Mesenchymal stem cell (in vitro differentiated cells and primary cell): ENCODE results near the gene PFDN1.

ENCODE experiments used
- DNase-seq: peaks from one replicate; pipeline ENCODE4 v3.0.0-alpha.2; 2013
- H2AFZ ChIP-seq: one replicate; pipeline ENCODE4 v1.6.1; 2013; ENCODE audit warnings: low read depth, mild to moderate bottlenecking, control low read depth, inconsistent platforms, low read length, moderate library complexity
- H2AK5ac ChIP-seq: 2 replicates; pipeline ENCODE4 v1.6.1; 2013; ENCODE audit warnings: low read length, moderate library complexity, mild to moderate bottlenecking, inconsistent platforms; ENCODE audit not compliant: severe bottlenecking
- H2BK120ac ChIP-seq: one replicate; pipeline ENCODE4 v1.6.1; 2013; ENCODE audit warnings: low read depth, mild to moderate bottlenecking, inconsistent platforms, low read length, moderate library complexity
- H2BK12ac ChIP-seq, 2 experiments: one replicate each; pipeline ENCODE4 v1.6.1; 2013; ENCODE audit warnings: inconsistent platforms in 2 of 2, low read length in 2 of 2, mild to moderate bottlenecking in 2 of 2, moderate library complexity in 2 of 2, control low read depth in 1 of 2
- H2BK15ac ChIP-seq: one replicate; pipeline ENCODE4 v1.6.1; 2013; ENCODE audit warnings: mild to moderate bottlenecking, low read depth, inconsistent platforms; ENCODE audit not compliant: poor library complexity, severe bottlenecking
- H2BK5ac ChIP-seq: 2 replicates; pipeline ENCODE4 v1.6.1; 2013; ENCODE audit warnings: low read depth, mild to moderate bottlenecking, low read length, control low read depth, inconsistent platforms; ENCODE audit not compliant: poor library complexity, severe bottlenecking
- H3K14ac ChIP-seq, 2 experiments: one replicate each; pipeline ENCODE4 v1.6.1; 2013; ENCODE audit warnings: inconsistent platforms in 2 of 2, low read length in 2 of 2, control low read depth in 1 of 2, mild to moderate bottlenecking in 1 of 2, moderate library complexity in 1 of 2
- H3K18ac ChIP-seq, 2 experiments: one replicate each; pipeline ENCODE4 v1.6.1; 2013; ENCODE audit warnings: inconsistent platforms in 2 of 2, low read length in 2 of 2, control low read depth in 1 of 2, low read depth in 1 of 2, mild to moderate bottlenecking in 1 of 2
- H3K23ac ChIP-seq, 2 experiments: one replicate each; pipeline ENCODE4 v1.6.1; 2013; ENCODE audit warnings: inconsistent platforms in 2 of 2, low read length in 2 of 2, mild to moderate bottlenecking in 2 of 2, moderate library complexity in 2 of 2, control low read depth in 1 of 2
- H3K27ac ChIP-seq: 2 replicates; pipeline ENCODE4 v1.5.1; 2013; ENCODE audit warnings: mild to moderate bottlenecking, moderate library complexity, low read length, control low read depth, inconsistent platforms; ENCODE audit not compliant: poor library complexity, severe bottlenecking
- H3K27me3 ChIP-seq, 2 experiments: 2 replicates each; pipeline versions ENCODE4 v1.6.1 to v1.7.0; 2013; ENCODE audit warnings: low read length in 2 of 2, mild to moderate bottlenecking in 2 of 2, moderate library complexity in 2 of 2, control low read depth in 1 of 2, inconsistent platforms in 1 of 2; ENCODE audit not compliant: control insufficient read depth in 1 of 2, insufficient read depth in 1 of 2
- H3K36me3 ChIP-seq, 2 experiments: 2 replicates each; pipeline versions ENCODE4 v1.6.1 to v1.7.0; 2013; ENCODE audit warnings: low read length in 2 of 2, control low read depth in 1 of 2, inconsistent platforms in 1 of 2, low read depth in 1 of 2, mild to moderate bottlenecking in 1 of 2; ENCODE audit not compliant: insufficient read depth in 2 of 2, control insufficient read depth in 1 of 2
- H3K4ac ChIP-seq, 2 experiments: one replicate each; pipeline ENCODE4 v1.6.1; 2013; ENCODE audit warnings: inconsistent platforms in 2 of 2, low read length in 2 of 2, mild to moderate bottlenecking in 2 of 2, moderate library complexity in 2 of 2, control low read depth in 1 of 2, low read depth in 1 of 2
- H3K4me1 ChIP-seq: 2 replicates; pipeline ENCODE4 v1.6.1; 2013; ENCODE audit warnings: low read depth, low read length, control low read depth; ENCODE audit not compliant: control insufficient read depth, insufficient read depth
- H3K4me2 ChIP-seq: 2 replicates; pipeline ENCODE4 v1.6.1; 2013; ENCODE audit warnings: low read length, mild to moderate bottlenecking, inconsistent platforms; ENCODE audit not compliant: poor library complexity, severe bottlenecking
- H3K4me3 ChIP-seq, 2 experiments: 2 replicates each; pipeline versions ENCODE4 v1.5.1 to v1.7.0; 2013; ENCODE audit warnings: low read length in 2 of 2, mild to moderate bottlenecking in 2 of 2, control low read depth in 1 of 2, low read depth in 1 of 2; ENCODE audit not compliant: insufficient read depth in 1 of 2
- H3K79me1 ChIP-seq: replicated peaks from 2 replicates; pipeline ENCODE4 v1.6.1; 2013; ENCODE audit warnings: mild to moderate bottlenecking, control low read depth, low read length, inconsistent platforms; ENCODE audit not compliant: poor library complexity, severe bottlenecking
- H3K9ac ChIP-seq: 2 replicates; pipeline ENCODE4 v1.7.0; 2013; ENCODE audit warnings: mild to moderate bottlenecking, low read length, moderate library complexity
- H3K9me3 ChIP-seq: 2 replicates; pipeline ENCODE4 v1.7.0; 2013; ENCODE audit warnings: mild to moderate bottlenecking, low read length; ENCODE audit not compliant: control insufficient read depth
- H4K8ac ChIP-seq: one replicate; pipeline ENCODE4 v1.6.1; 2013; ENCODE audit warnings: inconsistent platforms, mild to moderate bottlenecking, low read length, moderate library complexity
- H4K91ac ChIP-seq: one replicate; pipeline ENCODE4 v1.6.1; 2013; ENCODE audit warnings: mild to moderate bottlenecking, low read length, inconsistent platforms
- WGBS: methylation state at CpG from one replicate; pipeline ENCODE4 v1.1.7; 2013; ENCODE audit warnings: mixed read lengths; 5-methylcytosine and 5-hydroxymethylcytosine counted together

Gene PFDN1

GRCh38 chr5:140266471-140267200 lies 36.3 kb downstream of the PFDN1 start:
- Histone ChIP-seq H3K79me1 (peaks cover 18% of the 10 kb centered on the region), H3K14ac (no peak overlapping the region), H3K4me2 (no peak overlapping the region), H3K4me3 (no peak overlapping the region), H3K27ac (no peak overlapping the region), H3K4me1 (peaks cover 2% of the 10 kb centered on the region), H2BK15ac (no peak overlapping the region), H3K23ac (no peak overlapping the region), H2BK5ac (no peak overlapping the region), H4K8ac (no peak overlapping the region), H3K18ac (no peak overlapping the region), H4K91ac (no peak overlapping the region), H3K9me3 (no peaks in the 10 kb centered on the region), H2BK120ac (no peak overlapping the region), H3K4ac (no peak overlapping the region), H3K27me3 (no peaks in the 10 kb centered on the region), H3K36me3 (peaks cover 3 to 20% of the 10 kb centered on the region in 2 experiments), H2AFZ (no peak overlapping the region), H2BK12ac (no peak overlapping the region), H2AK5ac (no peak overlapping the region), H3K9ac (no peak overlapping the region)
- DNase-seq: no peak
- 96% methylated on average over 5 of the region's 6 CpGs for WGBS

- H2AK5ac ChIP-seq: no peak overlapping the region
- peaks cover 3 to 17% of the 10 kb centered on the region in 2 experiments for H3K36me3 ChIP-seq
- no peak overlapping the region for H3K18ac ChIP-seq
- H4K91ac ChIP-seq: no peak overlapping the region
- DNase-seq: no peak
- no peaks in the 10 kb centered on the region for H3K27me3 ChIP-seq
- WGBS: no CpG with 5 or more reads among the region's 1 CpG
- H2BK5ac ChIP-seq: no peak overlapping the region
- no peak overlapping the region for H3K4me2 ChIP-seq
- no peak overlapping the region for H3K14ac ChIP-seq
- no peak overlapping the region for H3K23ac ChIP-seq
- H2AFZ ChIP-seq: no peak overlapping the region
- H3K27ac ChIP-seq: no peak overlapping the region
- no peak overlapping the region for H3K4me3 ChIP-seq
- H3K9me3 ChIP-seq: no peaks in the 10 kb centered on the region
- H3K4ac ChIP-seq: no peak overlapping the region
- no peak overlapping the region for H2BK15ac ChIP-seq
- H2BK120ac ChIP-seq: no peak overlapping the region
- H4K8ac ChIP-seq: no peak overlapping the region
- H3K79me1 ChIP-seq: peaks cover 18% of the 10 kb centered on the region
- peaks cover 3% of the 10 kb centered on the region for H3K4me1 ChIP-seq
- no peak overlapping the region for H2BK12ac ChIP-seq
- H3K9ac ChIP-seq: no peak overlapping the region
Observed at GRCh38 chr5:140265845-140266244, 37.1 kb downstream of the PFDN1 start.

- H2AK5ac ChIP-seq: no peak overlapping the region
- no peak overlapping the region for H3K23ac ChIP-seq
- H3K27ac ChIP-seq: no peak overlapping the region
- H2BK15ac ChIP-seq: no peak overlapping the region
- no peak overlapping the region for H3K18ac ChIP-seq
- H3K4me2 ChIP-seq: no peak overlapping the region
- H4K8ac ChIP-seq: no peak overlapping the region
- no peaks in the 10 kb centered on the region for H3K27me3 ChIP-seq
- 95% methylated on average over 2 of the region's 3 CpGs for WGBS
- no peak overlapping the region for H4K91ac ChIP-seq
- H3K4me3 ChIP-seq: no peak overlapping the region
- H2BK120ac ChIP-seq: no peak overlapping the region
- no peak overlapping the region for H3K9ac ChIP-seq
- peaks cover 4% of the 10 kb centered on the region for H3K4me1 ChIP-seq
- peaks cover 3 to 21% of the 10 kb centered on the region in 2 experiments for H3K36me3 ChIP-seq
- H2BK12ac ChIP-seq: no peak overlapping the region
- H3K9me3 ChIP-seq: no peaks in the 10 kb centered on the region
- H3K14ac ChIP-seq: no peak overlapping the region
- H2AFZ ChIP-seq: no peak overlapping the region
- H2BK5ac ChIP-seq: no peak overlapping the region
- H3K79me1 ChIP-seq: peaks cover 16% of the 10 kb centered on the region
- DNase-seq: no peak
- no peak overlapping the region for H3K4ac ChIP-seq
Observed at GRCh38 chr5:140262839-140263238, 40.1 kb downstream of the PFDN1 start.

DNA sequence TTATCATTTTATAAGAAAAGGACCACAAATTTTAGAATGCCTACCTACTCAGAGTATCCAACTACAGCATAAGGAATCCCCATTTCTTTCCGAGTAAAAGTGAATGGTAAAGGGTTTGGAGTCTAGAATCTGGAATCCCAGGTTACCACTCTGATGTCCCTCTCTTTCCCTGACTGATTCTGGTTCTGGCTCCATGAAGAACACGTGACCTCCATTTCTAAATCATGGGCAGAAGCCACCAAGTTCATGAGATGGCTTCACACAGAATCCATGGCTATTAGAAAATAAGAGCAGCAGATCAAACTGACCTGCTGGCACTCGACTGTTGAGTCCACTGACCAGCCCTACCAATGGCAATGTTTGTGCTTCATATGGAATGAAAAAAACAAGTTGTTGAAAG lies 40.7 kb downstream of the PFDN1 start:
- Histone ChIP-seq H3K23ac (no peak overlapping the region), H3K4me3 (peak overlapping the region in 1 of 2 experiments; percentile 20), H3K4ac (no peak overlapping the region), H3K27ac (no peak overlapping the region), H3K9ac (peak overlapping the region; percentile 86), H3K36me3 (peaks cover 3 to 21% of the 10 kb centered on the region in 2 experiments), H3K9me3 (no peaks in the 10 kb centered on the region), H3K4me1 (peaks cover 4% of the 10 kb centered on the region), H4K91ac (no peak overlapping the region), H2AFZ (no peak overlapping the region), H3K18ac (no peak overlapping the region), H3K14ac (no peak overlapping the region), H2BK12ac (no peak overlapping the region), H2AK5ac (peak overlapping the region; percentile 52), H2BK5ac (no peak overlapping the region), H2BK120ac (no peak overlapping the region), H3K79me1 (peaks cover 15% of the 10 kb centered on the region), H4K8ac (no peak overlapping the region), H2BK15ac (no peak overlapping the region), H3K4me2 (no peak overlapping the region), H3K27me3 (no peaks in the 10 kb centered on the region)
- no peak for DNase-seq
- WGBS: 90% methylated on average over 3 of the region's 3 CpGs
